A673 (cell line): ENCODE measurements around the gene ZMYND8.
"Not testable (repeated sequence)": the region's sequence is repeated elsewhere in the genome, so short reads cannot be mapped to it uniquely, and the experiment has no call there.

Experiments used
- EZH2 ChIP-seq: fragments of 200-600 bp; sonication (generic); IDR thresholded peaks from 2 replicates; pipeline ENCODE4 v1.6.1; 2017; ENCODE audit warnings: borderline replicate concordance, low read depth, mild to moderate bottlenecking, mixed read lengths, antibody characterized with exemption, low read length; ENCODE audit not compliant: poor library complexity, severe bottlenecking
- TF ChIP-seq, protein P1 (sequence below): fragments of 300-800, 200-600 bp; sonication (generic); conservative IDR thresholded peaks from 2 replicates; pipeline ENCODE4 v1.5.1; 2017; ENCODE audit warnings: low read depth, mild to moderate bottlenecking, antibody characterized with exemption, low read length, moderate library complexity, mixed read lengths

DNA sequence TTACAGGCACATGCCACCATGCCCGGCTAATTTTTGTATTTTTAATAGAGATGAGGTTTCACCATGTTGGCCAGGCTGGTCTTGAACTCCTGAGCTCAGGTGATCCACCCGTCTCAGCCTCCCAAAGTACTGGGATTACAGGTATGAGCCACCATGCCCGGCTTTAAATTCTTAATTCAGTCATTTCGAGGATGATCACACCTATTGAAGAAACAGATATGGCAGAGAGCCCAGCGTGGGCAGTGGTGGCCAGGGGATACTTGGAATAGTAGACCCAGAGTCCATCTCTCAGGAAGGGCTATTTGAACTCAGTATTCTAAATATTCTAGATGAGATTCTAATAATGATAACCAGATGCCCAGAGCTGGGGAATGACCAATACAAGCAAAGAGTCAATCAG lies 180.3 kb downstream of the ZMYND8 start:
- TF ChIP-seq EZH2, result not testable (repeated sequence)
- TF ChIP-seq, protein P1, sequence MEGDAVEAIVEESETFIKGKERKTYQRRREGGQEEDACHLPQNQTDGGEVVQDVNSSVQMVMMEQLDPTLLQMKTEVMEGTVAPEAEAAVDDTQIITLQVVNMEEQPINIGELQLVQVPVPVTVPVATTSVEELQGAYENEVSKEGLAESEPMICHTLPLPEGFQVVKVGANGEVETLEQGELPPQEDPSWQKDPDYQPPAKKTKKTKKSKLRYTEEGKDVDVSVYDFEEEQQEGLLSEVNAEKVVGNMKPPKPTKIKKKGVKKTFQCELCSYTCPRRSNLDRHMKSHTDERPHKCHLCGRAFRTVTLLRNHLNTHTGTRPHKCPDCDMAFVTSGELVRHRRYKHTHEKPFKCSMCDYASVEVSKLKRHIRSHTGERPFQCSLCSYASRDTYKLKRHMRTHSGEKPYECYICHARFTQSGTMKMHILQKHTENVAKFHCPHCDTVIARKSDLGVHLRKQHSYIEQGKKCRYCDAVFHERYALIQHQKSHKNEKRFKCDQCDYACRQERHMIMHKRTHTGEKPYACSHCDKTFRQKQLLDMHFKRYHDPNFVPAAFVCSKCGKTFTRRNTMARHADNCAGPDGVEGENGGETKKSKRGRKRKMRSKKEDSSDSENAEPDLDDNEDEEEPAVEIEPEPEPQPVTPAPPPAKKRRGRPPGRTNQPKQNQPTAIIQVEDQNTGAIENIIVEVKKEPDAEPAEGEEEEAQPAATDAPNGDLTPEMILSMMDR, result not testable (repeated sequence)
